Mesendoderm (in vitro differentiated cells): ENCODE results near the gene SMC1B.
"Not testable (repeated sequence)": the region's sequence is repeated elsewhere in the genome, so short reads cannot be mapped to it uniquely, and the experiment has no call there.

ENCODE experiments used
- DNase-seq: peaks from one replicate; pipeline ENCODE4 v3.0.0; 2013
- H2AK5ac ChIP-seq: 2 replicates; pipeline ENCODE4 v1.6.1; 2013; ENCODE audit warnings: low read length, inconsistent platforms
- H2BK120ac ChIP-seq: 2 replicates; pipeline ENCODE4 v1.6.1; 2013; ENCODE audit warnings: low read depth, mild to moderate bottlenecking, low read length, moderate library complexity, mixed read lengths
- H2BK15ac ChIP-seq: replicated peaks from 2 replicates; pipeline ENCODE4 v1.6.1; 2013; ENCODE audit warnings: low read depth, mild to moderate bottlenecking, moderate library complexity
- H2BK5ac ChIP-seq: 2 replicates; pipeline ENCODE4 v1.6.1; 2013; ENCODE audit warnings: low read length, inconsistent platforms
- H3K18ac ChIP-seq: 2 replicates; pipeline ENCODE4 v1.6.1; 2013; ENCODE audit warnings: mild to moderate bottlenecking, low read length, mixed read lengths
- H3K23ac ChIP-seq: one replicate; pipeline ENCODE4 v1.6.1; 2013; ENCODE audit warnings: low read length
- H3K27ac ChIP-seq: 2 replicates; pipeline ENCODE4 v1.5.1; 2013; ENCODE audit warnings: low read depth, mild to moderate bottlenecking, inconsistent platforms, low read length, moderate library complexity
- H3K27me3 ChIP-seq: 2 replicates; pipeline ENCODE4 v1.6.1; 2013; ENCODE audit warnings: low read length, control low read depth, mild to moderate bottlenecking, inconsistent platforms; ENCODE audit not compliant: insufficient read depth, poor library complexity
- H3K36me3 ChIP-seq: 2 replicates; pipeline ENCODE4 v1.6.1; 2013; ENCODE audit warnings: low read length, inconsistent platforms; ENCODE audit not compliant: control insufficient read depth, insufficient read depth
- H3K4ac ChIP-seq: one replicate; pipeline ENCODE4 v1.6.1; 2013; ENCODE audit warnings: low read depth, mild to moderate bottlenecking, low read length, moderate library complexity
- H3K4me1 ChIP-seq: 2 replicates; pipeline ENCODE4 v1.6.1; 2013; ENCODE audit warnings: low read depth, low read length, inconsistent platforms; ENCODE audit not compliant: control insufficient read depth
- H3K4me2 ChIP-seq: 2 replicates; pipeline ENCODE4 v1.6.1; 2013; ENCODE audit warnings: low read length
- H3K4me3 ChIP-seq: 2 replicates; pipeline ENCODE4 v1.5.1; 2013; ENCODE audit warnings: mild to moderate bottlenecking, low read length
- H3K56ac ChIP-seq: one replicate; pipeline ENCODE4 v1.6.1; 2013; ENCODE audit warnings: low read length
- H3K79me1 ChIP-seq: 2 replicates; pipeline ENCODE4 v1.6.1; 2013; ENCODE audit warnings: low read length, inconsistent platforms
- H3K79me2 ChIP-seq: 2 replicates; pipeline ENCODE4 v1.6.1; 2013; ENCODE audit warnings: mild to moderate bottlenecking, low read length; ENCODE audit not compliant: control insufficient read depth, insufficient read depth
- H3K9ac ChIP-seq: 2 replicates; pipeline ENCODE4 v1.6.1; 2013; ENCODE audit warnings: low read length, inconsistent platforms
- H4K5ac ChIP-seq: one replicate; pipeline ENCODE4 v1.6.1; 2013; ENCODE audit warnings: low read length
- H4K8ac ChIP-seq: one replicate; pipeline ENCODE4 v1.6.1; 2013; ENCODE audit warnings: low read depth, mild to moderate bottlenecking, control low read depth, low read length, moderate library complexity
- WGBS: extraction: QIAGEN DNeasy Blood & Tissue Kit; methylation state at CpG from one replicate; pipeline ENCODE4 v1.1.7; 2013; ENCODE audit warnings: low lambda C conversion rate, missing lambda C conversion rate; ENCODE audit not compliant: insufficient coverage; ENCODE audit errors: extremely low coverage; 5-methylcytosine and 5-hydroxymethylcytosine counted together

The SMC1B gene

GRCh38 chr22:45358127-45358526 lies 55.3 kb downstream of the SMC1B start:
- Histone ChIP-seq H3K79me1 (no peaks in the 10 kb centered on the region), H4K8ac (no peak overlapping the region), H3K4me3 (no peak overlapping the region), H3K27ac (no peak overlapping the region), H3K79me2 (no peaks in the 10 kb centered on the region), H3K27me3 (no peaks in the 10 kb centered on the region), H3K56ac (no peak overlapping the region), H4K5ac (no peak overlapping the region), H2BK5ac (no peak overlapping the region), H3K9ac (no peak overlapping the region), H2AK5ac (no peak overlapping the region), H2BK15ac (no peak overlapping the region), H3K36me3 (no peaks in the 10 kb centered on the region), H3K18ac (no peak overlapping the region), H2BK120ac (no peak overlapping the region), H3K4me2 (no peak overlapping the region), H3K4ac (no peak overlapping the region), H3K23ac (no peak overlapping the region), H3K4me1 (no peaks in the 10 kb centered on the region)
- no CpG with 5 or more reads among the region's 1 CpG for WGBS
- no peak for DNase-seq

GRCh38 chr22:45357490-45357889 lies 55.9 kb downstream of the SMC1B start:
- H3K4me1 ChIP-seq = no peaks in the 10 kb centered on the region
- H2BK15ac ChIP-seq = no peak overlapping the region
- no peaks in the 10 kb centered on the region for H3K36me3 ChIP-seq
- no peak overlapping the region for H4K5ac ChIP-seq
- no peaks in the 10 kb centered on the region for H3K79me1 ChIP-seq
- no peak overlapping the region for H2AK5ac ChIP-seq
- H3K27me3 ChIP-seq = no peaks in the 10 kb centered on the region
- H3K27ac ChIP-seq = no peak overlapping the region
- H3K56ac ChIP-seq = no peak overlapping the region
- H3K4ac ChIP-seq = no peak overlapping the region
- DNase-seq = no peak
- no CpG with 5 or more reads among the region's 1 CpG for WGBS
- H3K9ac ChIP-seq = no peak overlapping the region
- no peak overlapping the region for H2BK120ac ChIP-seq
- no peak overlapping the region for H2BK5ac ChIP-seq
- no peak overlapping the region for H3K23ac ChIP-seq
- H3K18ac ChIP-seq = no peak overlapping the region
- no peak overlapping the region for H3K4me3 ChIP-seq
- H4K8ac ChIP-seq = no peak overlapping the region
- no peak overlapping the region for H3K4me2 ChIP-seq
- H3K79me2 ChIP-seq = no peaks in the 10 kb centered on the region

GRCh38 chr22:45353786-45354185 lies 59.6 kb downstream of the SMC1B start:
- Histone ChIP-seq H3K79me2 (no peaks in the 10 kb centered on the region), H3K9ac (no peak overlapping the region), H3K4me3 (no peak overlapping the region), H3K27ac (no peak overlapping the region), H3K4ac (no peak overlapping the region), H3K79me1 (no peaks in the 10 kb centered on the region), H4K5ac (no peak overlapping the region), H2BK15ac (no peak overlapping the region), H2BK5ac (no peak overlapping the region), H3K4me2 (no peak overlapping the region), H3K36me3 (no peaks in the 10 kb centered on the region), H3K18ac (no peak overlapping the region), H3K27me3 (no peaks in the 10 kb centered on the region), H4K8ac (no peak overlapping the region), H3K4me1 (no peaks in the 10 kb centered on the region), H2AK5ac (no peak overlapping the region), H3K23ac (no peak overlapping the region), H3K56ac (no peak overlapping the region), H2BK120ac (no peak overlapping the region)
- no CpG with 5 or more reads among the region's 5 CpGs for WGBS
- no peak for DNase-seq

- H4K8ac ChIP-seq, H3K4me3 ChIP-seq, H2AK5ac ChIP-seq, H2BK120ac ChIP-seq, H3K36me3 ChIP-seq, H3K56ac ChIP-seq, H3K23ac ChIP-seq, H2BK5ac ChIP-seq, H2BK15ac ChIP-seq, H3K27ac ChIP-seq, H3K4ac ChIP-seq, H3K79me1 ChIP-seq, H3K4me1 ChIP-seq, H3K27me3 ChIP-seq, H3K9ac ChIP-seq, DNase-seq, H4K5ac ChIP-seq, H3K18ac ChIP-seq, H3K4me2 ChIP-seq, H3K79me2 ChIP-seq: not testable (repeated sequence)
- WGBS = no CpG with 5 or more reads among the region's 5 CpGs
These were observed 60.6 kb downstream of the SMC1B start for GRCh38 chr22:45352757-45353156.

- Histone ChIP-seq H3K4me1 (no peaks in the 10 kb centered on the region), H4K5ac (no peak overlapping the region), H3K79me1 (no peaks in the 10 kb centered on the region), H3K4me3 (no peak overlapping the region), H3K27me3 (no peaks in the 10 kb centered on the region), H3K36me3 (no peaks in the 10 kb centered on the region), H4K8ac (no peak overlapping the region), H3K4ac (no peak overlapping the region), H3K4me2 (no peak overlapping the region), H3K9ac (no peak overlapping the region), H2BK120ac (no peak overlapping the region), H3K79me2 (no peaks in the 10 kb centered on the region), H3K56ac (no peak overlapping the region), H2BK5ac (no peak overlapping the region), H3K18ac (no peak overlapping the region), H2AK5ac (no peak overlapping the region), H2BK15ac (no peak overlapping the region), H3K23ac (no peak overlapping the region), H3K27ac (no peak overlapping the region)
- no peak for DNase-seq
- WGBS = no CpG with 5 or more reads among the region's 1 CpG
These were observed 61.4 kb downstream of the SMC1B start for GRCh38 chr22:45351956-45352355.

- no peak overlapping the region for H4K8ac ChIP-seq
- H3K36me3 ChIP-seq = no peaks in the 10 kb centered on the region
- H4K5ac ChIP-seq = no peak overlapping the region
- WGBS = no CpG with 5 or more reads among the region's 3 CpGs
- no peaks in the 10 kb centered on the region for H3K79me1 ChIP-seq
- H3K23ac ChIP-seq = no peak overlapping the region
- H2BK5ac ChIP-seq = no peak overlapping the region
- H3K4ac ChIP-seq = no peak overlapping the region
- no peak overlapping the region for H3K27ac ChIP-seq
- no peak overlapping the region for H3K4me3 ChIP-seq
- H2AK5ac ChIP-seq = no peak overlapping the region
- H3K4me2 ChIP-seq = no peak overlapping the region
- no peaks in the 10 kb centered on the region for H3K4me1 ChIP-seq
- H3K18ac ChIP-seq = no peak overlapping the region
- no peaks in the 10 kb centered on the region for H3K27me3 ChIP-seq
- H3K79me2 ChIP-seq = no peaks in the 10 kb centered on the region
- DNase-seq = peak; percentile 60
- no peak overlapping the region for H2BK120ac ChIP-seq
- no peak overlapping the region for H3K9ac ChIP-seq
- H2BK15ac ChIP-seq = no peak overlapping the region
- H3K56ac ChIP-seq = no peak overlapping the region
These were observed 63.5 kb downstream of the SMC1B start for GRCh38 chr22:45349916-45350315.
